Left lung (tissue), 10 donors: Measurements from ENCODE around the gene ATP10A. TPM values are rescaled to one million over a fixed set of nuclear protein-coding genes. Genes with fewer than 3 reads are reported as not detected.

Experiments used
- ATAC-seq: fragments of 200-7000 bp; cut with Tn5 transposase; one replicate; pipeline ENCODE4 v1.9.1; 2020; ENCODE audit warnings: moderate library complexity
- DNase-seq, 4 donors: peaks; one replicate each; pipeline ENCODE4 v3.0.0-alpha.2; 2013 to 2020
- H3K27ac ChIP-seq, 2 donors: fragments of 200-600 bp; sonication (generic) in 1 of 2; one replicate each; pipeline versions ENCODE4 v1.5.0 to v1.8.0; 2020 to 2021
- H3K27me3 ChIP-seq, 2 donors: fragments of 200-600 bp; sonication (generic) in 1 of 2; one replicate each; pipeline versions ENCODE4 v1.5.0 to v1.8.0; 2020 to 2021
- H3K36me3 ChIP-seq, 2 donors: fragments of 200-600 bp; sonication (generic) in 1 of 2; one replicate each; pipeline versions ENCODE4 v1.5.0 to v1.8.0; 2020 to 2021
- H3K4me1 ChIP-seq, 2 donors: fragments of 200-600 bp; one replicate each; pipeline ENCODE4 v1.8.0; 2021
- H3K4me3 ChIP-seq, 2 donors: fragments of 200-600 bp; sonication (generic) in 1 of 2; one replicate each; pipeline versions ENCODE4 v1.5.0 to v1.8.0; 2020 to 2021; ENCODE audit warnings: mild to moderate bottlenecking in 1 of 2
- H3K9me3 ChIP-seq, 2 donors: fragments of 200-600 bp; sonication (generic) in 1 of 2; one replicate each; pipeline versions ENCODE4 v1.5.0 to v1.8.0; 2020 to 2021
- intact Hi-C, 2 donors: fragments of 100-400 bp; cut with DNase I; formaldehyde crosslinking; loops; one replicate each; pipeline versions ENCODE4 v1.11.2 to v1.14.2; 2022
- polyA plus RNA-seq, 6 donors: library from polyadenylated mRNA; unstranded; fragments of 120-200 nt; gene quantifications; one replicate each; pipeline ENCODE4 v1.2.1, GENCODE V29; 2013; ENCODE audit not compliant: insufficient read length in 6 of 6
- total RNA-seq, 2 donors: library from RNA; stranded (reverse); fragmentation: NEBNext Ultra II Directional; extraction: Animal tissue kit (Norgen Biotek cat#: 25700); gene quantifications; one replicate each; pipeline ENCODE4 v1.2.1, GENCODE V29; 2021
- TF ChIP-seq, protein P1 (sequence below), 2 donors: fragments of 200-600 bp; sonication (generic) in 1 of 2; IDR thresholded peaks; one replicate each; pipeline versions ENCODE4 v1.5.0 to v1.8.0; 2021; ENCODE audit warnings: antibody characterized with exemption in 2 of 2
- donor health status: DM: no; HTN: yes; CAD: no.
- donor health status: DM: no; HTN: no; CAD: no.

Gene ATP10A
- total and polyA plus RNA-seq, 8 donors: 0.70 to 46.1 (median 0.87) TPM

DNA sequence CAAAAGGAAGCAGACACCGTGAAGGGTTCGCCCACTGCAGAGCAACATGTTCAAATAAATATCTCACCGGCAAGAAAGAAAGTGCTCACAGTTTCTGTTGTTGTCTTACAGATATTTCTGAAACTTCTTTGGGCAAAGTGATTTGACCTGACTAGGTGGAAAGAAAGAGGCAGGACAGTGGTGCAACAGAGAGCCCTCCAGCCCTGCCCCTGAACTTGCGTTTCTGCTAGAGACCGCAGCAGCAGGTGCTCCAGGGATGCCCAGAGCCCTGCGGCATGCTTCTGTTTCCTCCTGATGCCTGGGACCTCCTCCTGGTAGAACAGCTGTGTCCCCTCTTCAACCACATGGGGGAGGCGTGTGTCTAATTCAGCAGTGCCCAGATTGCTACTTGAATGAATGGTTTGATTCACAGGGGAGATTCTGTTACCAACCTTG, 123.4 kb downstream of the ATP10A start:
- no peaks in the 10 kb centered on the region for H3K36me3 ChIP-seq
- ATAC-seq: peak; percentile 49
- intact Hi-C loops: no loop called here
- H3K4me1 ChIP-seq: peaks cover 0 to 5% of the 10 kb centered on the region in 2 donors
- no peaks in the 10 kb centered on the region for H3K27me3 ChIP-seq
- H3K27ac ChIP-seq: no peak overlapping the region
- H3K9me3 ChIP-seq: no peaks in the 10 kb centered on the region
- peak in 1 of 4 donors; percentile 23 for DNase-seq
- H3K4me3 ChIP-seq: no peak overlapping the region
- TF ChIP-seq, protein P1, sequence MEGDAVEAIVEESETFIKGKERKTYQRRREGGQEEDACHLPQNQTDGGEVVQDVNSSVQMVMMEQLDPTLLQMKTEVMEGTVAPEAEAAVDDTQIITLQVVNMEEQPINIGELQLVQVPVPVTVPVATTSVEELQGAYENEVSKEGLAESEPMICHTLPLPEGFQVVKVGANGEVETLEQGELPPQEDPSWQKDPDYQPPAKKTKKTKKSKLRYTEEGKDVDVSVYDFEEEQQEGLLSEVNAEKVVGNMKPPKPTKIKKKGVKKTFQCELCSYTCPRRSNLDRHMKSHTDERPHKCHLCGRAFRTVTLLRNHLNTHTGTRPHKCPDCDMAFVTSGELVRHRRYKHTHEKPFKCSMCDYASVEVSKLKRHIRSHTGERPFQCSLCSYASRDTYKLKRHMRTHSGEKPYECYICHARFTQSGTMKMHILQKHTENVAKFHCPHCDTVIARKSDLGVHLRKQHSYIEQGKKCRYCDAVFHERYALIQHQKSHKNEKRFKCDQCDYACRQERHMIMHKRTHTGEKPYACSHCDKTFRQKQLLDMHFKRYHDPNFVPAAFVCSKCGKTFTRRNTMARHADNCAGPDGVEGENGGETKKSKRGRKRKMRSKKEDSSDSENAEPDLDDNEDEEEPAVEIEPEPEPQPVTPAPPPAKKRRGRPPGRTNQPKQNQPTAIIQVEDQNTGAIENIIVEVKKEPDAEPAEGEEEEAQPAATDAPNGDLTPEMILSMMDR (IDR thresholded peaks at IDR 0.05): no peak

DNA sequence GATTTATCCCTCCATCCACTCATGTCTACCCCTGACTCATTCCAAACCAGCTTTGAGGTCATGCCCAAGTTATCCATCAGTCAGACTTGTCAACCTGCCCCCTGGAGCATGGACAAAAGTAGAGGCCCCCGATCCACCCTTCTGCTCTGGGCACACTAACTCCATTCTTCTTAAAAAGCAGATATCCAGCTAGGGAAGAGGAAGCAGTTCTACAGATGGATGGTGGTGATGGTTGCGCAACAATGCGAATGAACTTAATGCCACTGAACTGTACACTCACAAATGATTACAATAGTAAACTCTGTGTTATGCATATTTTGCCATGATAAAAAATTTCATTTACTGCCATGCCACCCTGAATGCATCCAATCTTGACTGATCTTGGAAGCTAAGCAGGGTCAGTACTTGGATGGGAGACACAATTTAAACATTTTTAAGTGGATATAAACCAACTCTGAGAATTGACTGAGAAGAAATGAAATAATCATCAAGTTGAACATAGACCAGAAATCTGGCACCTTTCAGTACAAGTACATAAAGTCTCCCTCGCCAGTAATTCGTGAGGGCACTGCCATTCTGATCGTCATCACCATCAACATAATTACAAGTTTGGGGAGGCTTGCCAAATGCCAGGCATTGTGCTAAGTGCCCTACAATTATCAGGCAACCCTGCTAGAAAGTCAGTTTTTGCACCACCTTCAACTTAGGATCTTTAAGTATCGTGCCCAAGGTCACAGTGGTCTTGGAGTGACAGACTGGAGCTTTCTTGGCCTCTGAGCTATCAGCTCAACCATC, 124.8 kb downstream of the ATP10A start:
- peak; percentile 28 for ATAC-seq
- H3K27ac ChIP-seq: no peak overlapping the region
- TF ChIP-seq, protein P1 (IDR thresholded peaks at IDR 0.05): no peak

DNA sequence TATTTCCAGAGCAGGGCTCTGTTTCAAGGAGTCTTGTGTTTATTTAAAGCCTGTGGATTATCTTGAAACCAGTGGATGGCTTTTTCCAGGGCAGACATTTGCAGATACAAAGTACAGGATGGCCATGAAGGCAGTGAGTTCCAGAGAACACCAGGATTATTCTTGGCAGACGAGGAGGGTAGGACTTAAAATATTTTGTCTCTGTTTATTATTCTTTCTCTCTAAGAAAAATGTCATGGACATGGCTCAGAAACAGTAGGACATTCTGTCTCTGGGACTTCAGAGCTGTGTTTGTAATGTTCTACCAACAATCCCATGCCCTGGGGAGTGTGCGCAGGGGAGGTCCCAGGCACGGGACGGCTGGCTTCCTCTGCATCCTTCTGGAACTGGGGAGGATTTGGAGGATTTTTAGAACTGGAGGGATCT, 125.9 kb downstream of the ATP10A start:
- H3K36me3 ChIP-seq: no peaks in the 10 kb centered on the region
- ATAC-seq (no peak), DNase-seq (no peak)
- H3K4me1 ChIP-seq: no peaks in the 10 kb centered on the region
- no peaks in the 10 kb centered on the region for H3K27me3 ChIP-seq
- TF ChIP-seq, protein P1 (IDR thresholded peaks at IDR 0.05): no peak
- no peaks in the 10 kb centered on the region for H3K9me3 ChIP-seq
- intact Hi-C loops: no loop called here
- no peak overlapping the region for H3K4me3 ChIP-seq
- peak overlapping the region in 1 of 2 donors; percentile 20 for H3K27ac ChIP-seq

More for the DNA sequence above, 124.8 kb downstream of the ATP10A start:
- Histone ChIP-seq H3K4me1 (peaks cover 0 to 2% of the 10 kb centered on the region in 2 donors), H3K4me3 (no peak overlapping the region), H3K27me3 (no peaks in the 10 kb centered on the region), H3K36me3 (no peaks in the 10 kb centered on the region), H3K9me3 (no peaks in the 10 kb centered on the region)
- DNase-seq: peak in 1 of 4 donors; percentile 11
- intact Hi-C loops: no loop called here

DNA sequence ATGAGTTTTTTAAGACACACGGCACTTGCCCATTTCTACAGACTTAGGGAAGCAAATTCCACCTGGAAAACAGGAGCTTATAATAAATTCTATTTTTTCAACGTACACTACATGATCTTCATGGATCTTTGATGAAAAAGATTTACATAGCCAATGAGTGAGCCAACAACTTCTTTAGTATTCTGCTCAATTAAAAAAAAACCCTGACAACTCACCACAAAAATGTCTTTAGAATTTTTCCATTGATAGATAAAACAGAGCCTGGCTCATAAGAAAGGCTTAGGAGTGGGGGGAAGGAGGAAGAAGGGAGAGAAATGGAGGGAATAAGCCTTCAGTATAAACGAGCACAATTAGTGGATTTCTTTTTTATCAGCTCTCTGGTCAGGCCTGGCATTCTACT, 126.7 kb downstream of the ATP10A start:
- H3K4me1 ChIP-seq: no peaks in the 10 kb centered on the region
- H3K4me3 ChIP-seq: no peak overlapping the region
- TF ChIP-seq, protein P1 (IDR thresholded peaks at IDR 0.05): no peak
- H3K9me3 ChIP-seq: no peaks in the 10 kb centered on the region
- no peaks in the 10 kb centered on the region for H3K27me3 ChIP-seq
- no peak overlapping the region for H3K27ac ChIP-seq
- DNase-seq: no peak
- intact Hi-C loops: no loop called here
- no peak for ATAC-seq
- H3K36me3 ChIP-seq: no peaks in the 10 kb centered on the region

DNA sequence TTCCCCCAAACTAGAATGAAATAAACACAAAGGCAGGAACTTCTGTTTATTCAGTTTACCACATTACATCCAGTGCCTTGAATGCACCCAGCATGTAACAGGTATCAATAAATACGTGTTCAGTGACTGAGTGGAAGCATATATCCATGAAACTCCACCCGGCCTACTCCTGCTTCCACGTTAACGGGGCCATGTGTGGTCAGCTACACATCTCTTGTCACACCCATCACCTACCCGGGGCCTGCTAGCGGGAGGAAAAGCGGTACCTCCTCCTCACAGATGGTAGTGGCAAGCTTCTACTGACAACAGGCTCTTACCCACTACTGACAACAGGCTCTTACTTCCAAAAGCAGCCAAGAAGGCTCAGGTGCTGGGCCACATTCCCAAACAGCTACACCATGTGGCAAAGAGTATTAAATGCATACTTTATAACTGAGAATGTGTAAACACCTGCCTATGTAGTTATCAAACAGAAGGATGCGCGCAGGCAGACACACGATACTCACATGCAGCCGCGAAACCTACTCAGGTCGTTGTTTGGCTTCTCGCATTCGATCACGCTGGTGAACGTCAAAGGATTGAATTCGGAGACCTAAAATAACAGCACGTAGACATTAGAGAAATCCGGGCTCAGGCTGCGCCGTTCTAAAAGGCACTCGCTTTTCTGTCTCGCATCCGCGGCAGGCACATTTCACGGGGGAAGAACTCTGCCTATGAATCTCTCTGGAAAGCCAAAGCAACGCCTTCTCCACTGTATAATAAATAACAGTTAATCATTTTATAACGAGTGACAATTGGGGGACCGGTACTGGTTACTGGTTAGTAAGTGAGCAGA, 127.4 kb downstream of the ATP10A start:
- no peak overlapping the region for H3K27ac ChIP-seq
- TF ChIP-seq, protein P1 (IDR thresholded peaks at IDR 0.05): no peak
- H3K9me3 ChIP-seq: no peaks in the 10 kb centered on the region
- intact Hi-C loops: no loop called here
- no peak for DNase-seq
- H3K27me3 ChIP-seq: no peaks in the 10 kb centered on the region
- H3K4me3 ChIP-seq: no peak overlapping the region
- no peak for ATAC-seq
- no peaks in the 10 kb centered on the region for H3K36me3 ChIP-seq
- H3K4me1 ChIP-seq: no peaks in the 10 kb centered on the region
